Dermis blood vessel endothelial cell (primary cell): ENCODE data around the gene EEF2KMT. TPM values are rescaled to one million over a fixed set of nuclear protein-coding genes. Genes with fewer than 3 reads are reported as not detected.
"Not testable (repeated sequence)": the region's sequence is repeated elsewhere in the genome, so short reads cannot be mapped to it uniquely, and the experiment has no call there.

Experiments
- DNase-seq: peaks from one replicate; pipeline ENCODE4 v3.0.0; 2010
- total RNA-seq: library from RNA; depleted of rRNA; stranded (reverse); fragments of >200 nt; gene quantifications from 2 replicates; pipeline ENCODE4 v1.2.3, GENCODE V29; 2014

EEF2KMT gene
- total RNA-seq, result 10.4 and 13.3 TPM in 2 replicates

GRCh38 chr16:5097470-5098220 lies at the start of gene EEF2KMT:
EEF2KMT (minus strand) TSS chr16:5097795; CDS start chr16:5097739, 56 bp downstream.
- peak; percentile 99 for DNase-seq

GRCh38 chr16:5144621-5144956 lies 47.0 kb upstream of the EEF2KMT start:
- DNase-seq, result not testable (repeated sequence)

- no peak for DNase-seq
Measured at GRCh38 chr16:5143761-5144620, 46.4 kb upstream of the EEF2KMT start.

GRCh38 chr16:5140151-5140550 lies 42.6 kb upstream of the EEF2KMT start:
- DNase-seq, result not testable (repeated sequence)

- DNase-seq, result not testable (repeated sequence)
Measured at GRCh38 chr16:5134739-5135452, 37.3 kb upstream of the EEF2KMT start.

GRCh38 chr16:5132915-5133600 lies 35.5 kb upstream of the EEF2KMT start:
- DNase-seq, result not testable (repeated sequence)

GRCh38 chr16:5131467-5132004 lies 33.9 kb upstream of the EEF2KMT start:
- DNase-seq, result not testable (repeated sequence)

- peak; percentile 48 for DNase-seq
Measured at GRCh38 chr16:5117300-5118087, 19.9 kb upstream of the EEF2KMT start.

GRCh38 chr16:5116780-5117295 lies 19.2 kb upstream of the EEF2KMT start:
- DNase-seq, result not testable (repeated sequence)

- not testable (repeated sequence) for DNase-seq
Measured at GRCh38 chr16:5110933-5111332, 13.3 kb upstream of the EEF2KMT start.

- DNase-seq, result no peak
Measured at GRCh38 chr16:5108505-5109158, 11.0 kb upstream of the EEF2KMT start.

GRCh38 chr16:5105039-5105438 lies 7.4 kb upstream of the EEF2KMT start:
- not testable (repeated sequence) for DNase-seq

GRCh38 chr16:5103296-5104032 lies 5.9 kb upstream of the EEF2KMT start:
- not testable (repeated sequence) for DNase-seq

GRCh38 chr16:5099174-5099573 lies 1.6 kb upstream of the EEF2KMT start:
- not testable (repeated sequence) for DNase-seq

GRCh38 chr16:5098221-5099159 lies 895 bp upstream of the EEF2KMT start:
- DNase-seq, result peak; percentile 49

- DNase-seq, result peak; percentile 32
Measured at GRCh38 chr16:5097061-5097469, 530 bp downstream of the EEF2KMT start.

GRCh38 chr16:5096437-5097060 lies 1.0 kb downstream of the EEF2KMT start:
- DNase-seq, result not testable (repeated sequence)
